NCI-H226 (cell line): ENCODE measurements around the gene ARHGAP19.
A peak's percentile ranks its signal among the peaks of the same experiment; 100 is the strongest.

Experiments
- DNase-seq: peaks from one replicate; pipeline ENCODE4 v3.0.0-alpha.2; 2015

ARHGAP19 gene

GRCh38 chr10:97292097-97292861 lies at the start of gene ARHGAP19:
Gene ARHGAP19 (minus strand): TSS chr10:97292637. CDS start chr10:97292627, 10 bp downstream.
- DNase-seq: peak; percentile 95

- DNase-seq: no peak
These were observed 49.0 kb upstream of the ARHGAP19 start for GRCh38 chr10:97341416-97341815.

- DNase-seq: no peak
These were observed 45.6 kb upstream of the ARHGAP19 start for GRCh38 chr10:97338041-97338440.

DNA sequence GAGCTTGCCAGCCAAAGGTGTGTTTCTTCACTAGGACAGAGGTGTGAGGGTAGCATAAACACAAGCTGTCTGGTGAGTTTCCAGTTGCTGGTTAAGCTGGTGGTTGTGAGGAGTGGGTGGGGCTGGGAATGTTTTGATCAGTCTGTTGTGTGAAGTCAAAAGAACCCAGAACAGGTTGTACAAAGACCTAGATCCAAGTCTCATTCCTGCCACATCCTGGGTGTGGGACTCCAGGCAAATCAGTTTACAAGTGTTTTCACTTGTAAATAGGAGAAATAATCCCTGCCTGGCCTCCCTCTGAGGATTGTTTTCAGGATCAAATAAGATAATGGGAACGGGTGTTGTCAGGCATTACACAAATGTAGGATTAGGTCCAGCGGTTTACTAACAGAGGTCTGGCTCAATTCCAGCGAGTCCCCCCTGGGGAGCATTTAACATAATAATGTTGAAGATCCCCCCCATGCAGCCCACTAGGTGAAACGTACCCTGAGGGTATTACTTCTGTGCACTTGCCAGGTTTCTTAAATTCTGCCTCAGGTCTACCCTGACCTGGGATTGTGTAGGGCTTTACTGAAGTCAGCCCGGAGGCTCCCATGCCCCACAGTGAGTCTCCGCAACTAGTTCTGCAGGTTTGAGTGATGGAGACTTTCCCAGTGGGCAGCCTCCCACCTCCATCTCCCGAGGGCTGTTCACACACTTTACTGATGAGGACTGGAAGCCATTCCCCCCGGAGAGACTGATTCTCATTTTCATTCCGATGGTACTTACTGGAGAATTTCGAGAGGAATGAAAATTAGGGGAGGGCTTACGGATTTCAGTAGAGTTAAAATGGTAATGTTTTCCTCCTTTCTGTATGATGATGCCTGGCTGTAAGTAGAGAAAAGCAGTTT lies 44.8 kb upstream of the ARHGAP19 start:
- no peak for DNase-seq

GRCh38 chr10:97336446-97336845 lies 44.0 kb upstream of the ARHGAP19 start:
- no peak for DNase-seq

GRCh38 chr10:97336006-97336405 lies 43.6 kb upstream of the ARHGAP19 start:
- no peak for DNase-seq

- no peak for DNase-seq
These were observed 42.8 kb upstream of the ARHGAP19 start for GRCh38 chr10:97335188-97335619.

- DNase-seq: peak; percentile 77
These were observed 42.1 kb upstream of the ARHGAP19 start, which contains the start of gene FRAT2 for GRCh38 chr10:97334370-97335175. Gene FRAT2 (minus strand): TSS chr10:97334729. CDS start chr10:97334572, 157 bp downstream.

DNA sequence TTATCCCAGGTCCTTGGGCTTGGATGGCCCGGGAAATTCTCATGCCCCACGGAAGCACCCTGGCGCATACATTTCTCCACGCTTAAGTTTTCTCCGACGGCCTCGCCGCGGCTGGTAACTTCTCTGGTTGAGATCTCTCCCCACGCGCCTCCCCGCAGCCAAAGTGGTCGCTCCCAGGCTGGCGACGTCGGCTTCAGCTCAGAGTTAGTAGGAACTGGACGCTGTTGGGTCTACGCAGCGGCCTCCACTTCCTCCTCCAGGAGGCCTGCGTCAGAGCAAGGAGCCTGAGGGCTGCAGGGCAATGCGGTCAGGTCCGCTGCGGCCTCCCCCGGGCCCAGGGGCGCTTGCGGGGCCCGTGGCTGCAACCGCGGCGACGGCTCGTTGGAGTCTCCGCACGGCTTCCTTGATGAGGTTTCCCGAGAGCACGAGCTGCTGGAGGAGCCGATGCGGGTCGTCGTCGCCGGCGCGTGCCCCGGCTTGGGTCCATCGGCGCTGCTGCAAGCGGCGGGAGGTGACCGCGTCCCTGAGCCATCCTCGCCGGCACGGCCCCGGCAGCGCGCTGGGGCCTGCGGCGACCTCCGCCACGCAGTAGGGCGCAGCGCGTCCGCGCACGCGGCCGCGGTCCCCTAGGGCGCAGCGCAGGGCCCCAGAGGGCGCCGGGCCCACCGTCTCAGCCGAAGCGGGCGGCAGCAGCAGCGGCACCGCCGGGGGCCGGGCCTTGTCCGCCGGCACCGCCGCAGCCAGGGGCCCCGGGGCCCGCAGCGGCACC lies 41.3 kb upstream of the ARHGAP19 start:
- DNase-seq: no peak

GRCh38 chr10:97333351-97333600 lies 40.8 kb upstream of the ARHGAP19 start:
- no peak for DNase-seq

GRCh38 chr10:97332591-97333350 lies 40.3 kb upstream of the ARHGAP19 start:
- DNase-seq: no peak

DNA sequence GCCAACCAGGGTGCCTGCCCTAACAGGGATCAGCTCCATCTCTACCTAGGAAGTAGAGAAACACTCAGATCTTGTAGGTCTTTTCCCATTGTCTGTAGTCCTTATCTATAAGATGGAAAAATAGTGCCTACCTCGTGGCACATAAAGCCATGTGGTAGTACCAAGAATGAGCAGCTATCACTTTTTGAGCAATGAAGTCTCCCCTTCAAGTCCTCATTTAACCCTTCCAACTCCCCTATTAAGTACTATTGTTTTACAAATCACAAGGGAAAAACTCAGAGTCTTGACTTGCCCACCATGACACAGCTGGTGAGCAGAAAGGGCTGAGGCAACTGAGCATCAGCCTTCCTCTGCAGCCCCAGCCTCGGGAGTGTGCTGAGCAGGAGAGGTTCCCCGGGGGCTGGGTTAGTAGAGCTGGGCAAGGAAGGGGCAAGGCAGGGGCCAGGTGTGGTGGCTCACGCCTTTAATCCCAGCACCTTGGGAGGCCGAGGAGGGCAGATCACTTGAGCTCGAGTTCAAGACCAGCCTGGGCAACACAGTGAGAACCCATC lies 38.8 kb upstream of the ARHGAP19 start:
- DNase-seq: no peak

- DNase-seq: no peak
These were observed 37.3 kb upstream of the ARHGAP19 start for GRCh38 chr10:97329766-97330165.

- DNase-seq: no peak
These were observed 36.4 kb upstream of the ARHGAP19 start for GRCh38 chr10:97328646-97329453.

- no peak for DNase-seq
These were observed 35.2 kb upstream of the ARHGAP19 start for GRCh38 chr10:97327348-97328294.

DNA sequence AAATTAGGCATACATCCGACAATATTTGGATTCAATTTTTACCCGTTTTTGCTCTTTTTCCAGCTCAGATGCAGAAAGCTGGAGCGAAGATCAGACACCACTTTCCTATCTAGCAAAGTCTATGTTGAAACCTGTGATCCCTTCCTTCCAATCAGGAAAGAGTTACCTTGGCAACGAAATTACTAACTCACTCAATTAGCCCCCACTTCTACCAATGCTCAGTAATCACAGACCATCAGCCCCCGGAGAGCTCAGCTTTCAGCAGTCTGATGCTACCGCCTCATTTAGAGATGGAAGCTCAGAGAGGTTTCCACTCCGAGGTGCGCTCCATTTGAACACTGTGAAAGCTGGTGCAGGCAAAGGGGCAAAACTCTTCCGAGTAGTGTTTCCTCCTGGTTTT lies 33.3 kb upstream of the ARHGAP19 start:
- DNase-seq: no peak

DNA sequence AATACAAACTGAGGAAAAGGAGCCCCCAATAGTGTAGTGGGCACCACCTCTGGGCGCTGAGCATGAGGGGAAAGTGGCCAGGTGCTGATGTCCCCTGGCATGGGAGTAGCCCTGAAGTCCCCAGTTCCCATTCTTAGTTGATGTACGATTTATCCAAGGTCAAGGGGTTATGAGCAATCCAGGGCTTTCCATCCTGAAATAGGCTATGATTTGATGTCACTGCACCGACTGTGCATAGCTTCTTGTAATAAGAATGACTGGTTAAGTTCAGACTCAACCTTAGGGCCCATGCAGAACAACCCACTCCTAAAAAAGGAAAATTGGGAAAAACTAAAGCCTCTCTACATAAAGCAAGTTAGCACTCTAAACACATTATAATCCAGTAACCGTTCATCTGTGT lies 31.1 kb upstream of the ARHGAP19 start:
- no peak for DNase-seq

GRCh38 chr10:97321804-97322190 lies 29.4 kb upstream of the ARHGAP19 start:
- DNase-seq: no peak
